ENCODE data around the gene SZT2. TPM values are rescaled to one million over a fixed set of nuclear protein-coding genes. Genes with fewer than 3 reads are reported as not detected.

The SZT2 gene
- polyA plus RNA-seq, 4 donors, result 17.3 to 30.1 (median 21.7) TPM

- DNase-seq (ENCODE audit: low read depth in 4 of 4, low spot score in 3 of 4), result no peak
These were observed 50.1 kb downstream of the SZT2 start for GRCh38 chr1:43439781-43440180.

GRCh38 chr1:43440358-43440757 is 50.7 kb downstream of the SZT2 start:
- DNase-seq (ENCODE audit: low read depth in 4 of 4, low spot score in 3 of 4), result no peak

- DNase-seq (ENCODE audit: low read depth in 4 of 4, low spot score in 3 of 4), result no peak
These were observed 51.6 kb downstream of the SZT2 start for GRCh38 chr1:43441166-43441893.

- DNase-seq (ENCODE audit: low read depth in 4 of 4, low spot score in 3 of 4), result no peak
These were observed 52.4 kb downstream of the SZT2 start for GRCh38 chr1:43441894-43442637.

- no peak for DNase-seq (ENCODE audit: low read depth in 4 of 4, low spot score in 3 of 4)
These were observed 53.1 kb downstream of the SZT2 start for GRCh38 chr1:43442756-43443155.

GRCh38 chr1:43443197-43443946 is 53.7 kb downstream of the SZT2 start:
- no peak for DNase-seq (ENCODE audit: low read depth in 4 of 4, low spot score in 3 of 4)

- DNase-seq (ENCODE audit: low read depth in 4 of 4, low spot score in 3 of 4), result no peak
These were observed 54.6 kb downstream of the SZT2 start for GRCh38 chr1:43444151-43444828.

GRCh38 chr1:43444836-43445235 is 55.1 kb downstream of the SZT2 start:
- no peak for DNase-seq (ENCODE audit: low read depth in 4 of 4, low spot score in 3 of 4)

- DNase-seq (ENCODE audit: low read depth in 4 of 4, low spot score in 3 of 4), result no peak
These were observed 56.1 kb downstream of the SZT2 start for GRCh38 chr1:43445606-43446387.

GRCh38 chr1:43446388-43446740 is 56.7 kb downstream of the SZT2 start:
- DNase-seq (ENCODE audit: low read depth in 4 of 4, low spot score in 3 of 4), result no peak

- DNase-seq (ENCODE audit: low read depth in 4 of 4, low spot score in 3 of 4), result no peak
These were observed 57.5 kb downstream of the SZT2 start for GRCh38 chr1:43446881-43447835.

GRCh38 chr1:43447891-43448708 is 58.4 kb downstream of the SZT2 start:
- DNase-seq (ENCODE audit: low read depth in 4 of 4, low spot score in 3 of 4), result no peak

- DNase-seq (ENCODE audit: low read depth in 4 of 4, low spot score in 3 of 4), result no peak
These were observed 59.4 kb downstream of the SZT2 start for GRCh38 chr1:43448955-43449707.

- no peak for DNase-seq (ENCODE audit: low read depth in 4 of 4, low spot score in 3 of 4)
These were observed 60.0 kb downstream of the SZT2 start for GRCh38 chr1:43449708-43450069.

- no peak for DNase-seq (ENCODE audit: low read depth in 4 of 4, low spot score in 3 of 4)
These were observed 60.7 kb downstream of the SZT2 start for GRCh38 chr1:43450251-43450941.

- no peak for DNase-seq (ENCODE audit: low read depth in 4 of 4, low spot score in 3 of 4)
These were observed 61.5 kb downstream of the SZT2 start for GRCh38 chr1:43451157-43451591.

All from left renal pelvis (tissue), 4 donors.